GM12873 (cell line): ENCODE data around the gene RAB3C.

Experiments used
- TF ChIP-seq, protein P1 (sequence below): IDR thresholded peaks from 2 replicates; pipeline ENCODE4 v1.5.1; 2012; ENCODE audit warnings: low read depth, mild to moderate bottlenecking, moderate library complexity, low read length, control low read depth; ENCODE audit not compliant: insufficient read depth; ENCODE audit errors: missing control alignments

RAB3C gene

DNA sequence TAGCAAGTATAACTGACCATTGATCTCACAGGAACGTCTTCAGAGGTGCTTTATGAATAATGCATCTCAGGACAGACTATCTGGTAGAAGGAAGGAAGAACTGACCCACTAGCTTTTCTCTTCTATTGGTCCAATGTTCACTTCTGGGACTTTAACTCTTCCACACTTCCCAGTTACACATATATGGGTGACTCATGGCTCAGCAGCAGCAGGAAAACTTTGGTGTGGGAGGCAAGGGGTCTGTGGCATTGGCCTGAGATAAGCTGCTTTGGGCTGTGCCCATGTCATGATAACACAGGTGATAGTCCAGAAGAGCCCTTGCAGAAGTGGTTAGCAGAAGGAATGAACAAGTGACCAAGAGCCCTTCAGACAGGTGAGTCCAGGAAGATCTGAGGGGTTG, 148.8 kb downstream of the RAB3C start:
- TF ChIP-seq, protein P1, sequence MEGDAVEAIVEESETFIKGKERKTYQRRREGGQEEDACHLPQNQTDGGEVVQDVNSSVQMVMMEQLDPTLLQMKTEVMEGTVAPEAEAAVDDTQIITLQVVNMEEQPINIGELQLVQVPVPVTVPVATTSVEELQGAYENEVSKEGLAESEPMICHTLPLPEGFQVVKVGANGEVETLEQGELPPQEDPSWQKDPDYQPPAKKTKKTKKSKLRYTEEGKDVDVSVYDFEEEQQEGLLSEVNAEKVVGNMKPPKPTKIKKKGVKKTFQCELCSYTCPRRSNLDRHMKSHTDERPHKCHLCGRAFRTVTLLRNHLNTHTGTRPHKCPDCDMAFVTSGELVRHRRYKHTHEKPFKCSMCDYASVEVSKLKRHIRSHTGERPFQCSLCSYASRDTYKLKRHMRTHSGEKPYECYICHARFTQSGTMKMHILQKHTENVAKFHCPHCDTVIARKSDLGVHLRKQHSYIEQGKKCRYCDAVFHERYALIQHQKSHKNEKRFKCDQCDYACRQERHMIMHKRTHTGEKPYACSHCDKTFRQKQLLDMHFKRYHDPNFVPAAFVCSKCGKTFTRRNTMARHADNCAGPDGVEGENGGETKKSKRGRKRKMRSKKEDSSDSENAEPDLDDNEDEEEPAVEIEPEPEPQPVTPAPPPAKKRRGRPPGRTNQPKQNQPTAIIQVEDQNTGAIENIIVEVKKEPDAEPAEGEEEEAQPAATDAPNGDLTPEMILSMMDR, result no peak

DNA sequence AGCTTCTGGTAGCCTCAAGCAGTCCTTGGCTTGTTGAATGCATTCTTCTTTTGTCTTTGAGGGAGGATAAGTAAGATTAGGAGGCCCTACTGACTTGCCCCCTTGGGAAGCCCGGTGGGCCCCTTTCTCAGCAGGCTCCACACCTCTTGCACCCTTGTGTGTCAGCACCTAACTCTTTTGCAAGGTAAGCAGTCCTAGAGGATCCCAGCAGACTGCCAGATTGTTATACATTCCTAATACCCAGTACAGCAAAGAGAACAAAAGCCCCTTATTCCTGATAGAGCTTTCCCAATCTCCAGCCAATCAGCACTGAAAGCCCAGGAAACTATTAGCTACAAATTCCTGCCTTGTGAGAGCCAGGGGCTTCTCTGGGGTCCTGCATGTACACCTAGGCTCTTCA, 152.8 kb downstream of the RAB3C start:
- TF ChIP-seq, protein P1, result no peak

DNA sequence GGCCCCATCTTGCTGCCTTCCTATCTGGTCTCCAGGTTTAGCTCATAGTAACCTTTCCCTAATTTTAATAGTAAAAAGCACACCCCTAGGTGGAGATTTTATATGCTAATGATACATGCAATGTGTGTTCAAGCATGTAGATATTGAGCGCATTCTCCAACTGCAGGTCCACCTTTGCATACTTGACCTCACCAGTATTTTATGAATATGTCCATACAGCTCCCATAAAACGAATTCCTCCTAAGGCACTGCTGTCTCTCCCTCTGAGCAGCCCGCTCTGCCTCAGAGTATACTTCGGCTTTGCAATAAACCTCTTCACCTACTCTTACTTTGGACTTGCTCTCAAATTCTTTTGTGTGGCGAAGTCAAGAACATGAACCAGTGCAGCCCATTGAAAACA, 153.3 kb downstream of the RAB3C start:
- TF ChIP-seq, protein P1, result no peak

DNA sequence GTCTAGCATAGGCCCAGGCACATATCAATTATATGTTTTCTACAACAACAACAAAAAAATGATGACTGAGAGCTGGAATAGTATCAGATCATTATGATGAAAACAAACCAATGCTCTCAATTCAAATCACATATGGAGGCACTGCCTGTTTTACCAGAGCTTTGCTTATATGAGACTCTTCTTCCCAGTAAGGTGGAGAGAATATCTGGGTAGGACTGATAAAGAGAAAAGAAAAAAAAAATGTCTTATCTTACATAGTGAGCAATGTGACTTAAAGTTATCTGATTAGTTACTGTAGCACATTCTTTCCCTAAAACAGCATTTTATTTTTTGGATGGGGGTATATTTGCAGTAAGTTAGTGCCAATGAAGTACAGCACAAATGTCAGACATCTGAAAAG, 154.8 kb downstream of the RAB3C start:
- TF ChIP-seq, protein P1, result no peak

DNA sequence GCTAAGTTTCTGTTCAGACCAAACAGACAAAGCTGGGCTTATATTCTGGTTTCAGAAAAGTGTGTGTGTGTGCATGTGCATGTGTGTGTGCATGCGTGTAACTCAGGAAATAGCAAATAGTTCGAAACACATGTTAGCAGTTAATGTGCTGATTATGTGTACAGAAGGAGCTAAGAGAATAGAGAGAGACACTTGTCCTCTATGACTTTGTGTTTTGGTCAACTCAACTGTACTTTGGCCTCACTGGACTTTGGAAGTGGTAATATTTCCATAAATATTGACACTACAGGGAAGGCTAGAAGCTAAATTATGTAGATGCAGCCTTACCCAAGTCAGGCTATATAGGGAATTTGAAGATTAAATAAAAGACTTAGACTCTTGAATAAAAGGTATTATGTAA, 155.5 kb downstream of the RAB3C start:
- TF ChIP-seq, protein P1, result no peak

DNA sequence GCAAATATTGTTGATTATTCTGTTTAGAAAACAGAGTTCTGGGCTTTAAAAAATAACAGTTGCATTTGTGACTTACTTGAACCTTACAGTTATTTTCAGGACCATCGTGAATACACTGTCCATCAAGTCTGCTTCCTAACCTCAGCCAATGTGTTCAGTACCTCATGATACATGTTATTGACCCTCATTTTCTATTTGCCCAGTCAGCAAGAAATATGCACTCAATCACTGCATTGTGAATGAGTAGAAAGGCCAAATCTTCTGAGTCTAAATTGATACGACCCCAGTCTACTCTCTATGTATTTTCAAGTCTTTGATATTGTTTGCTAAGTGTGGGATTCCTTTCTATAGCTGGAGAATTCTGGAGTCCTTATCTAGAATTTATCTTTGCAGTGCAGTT, 156.2 kb downstream of the RAB3C start:
- TF ChIP-seq, protein P1, result no peak

DNA sequence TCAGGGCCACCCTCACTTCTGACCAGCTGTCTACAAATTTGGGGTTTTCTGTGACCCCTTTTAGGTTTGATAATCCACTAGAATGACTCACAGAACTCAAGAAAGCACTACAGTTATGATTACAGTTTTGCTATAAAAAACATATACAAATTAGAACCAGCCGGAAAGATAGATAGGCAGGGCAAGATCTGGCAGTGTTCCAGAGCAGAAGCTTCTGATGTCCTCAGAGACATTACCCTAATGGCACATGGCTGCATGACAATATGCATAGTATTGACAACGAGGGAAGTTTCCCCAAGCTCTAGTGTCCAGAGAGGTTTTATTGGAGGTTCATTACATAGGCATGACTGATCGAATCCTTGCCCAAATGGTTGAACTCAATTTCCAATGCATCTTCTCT, 158.1 kb downstream of the RAB3C start:
- TF ChIP-seq, protein P1, result no peak
